NCI-H774 (cell line): Measurements from ENCODE around the gene PTPRN2.
"Not testable (repeated sequence)": the region's sequence is repeated elsewhere in the genome, so short reads cannot be mapped to it uniquely, and the experiment has no call there.

Experiments used
- DNase-seq: peaks from one replicate; lab custom pipeline; 2025; lab: John Stamatoyannopoulos, UW

PTPRN2 gene

DNA sequence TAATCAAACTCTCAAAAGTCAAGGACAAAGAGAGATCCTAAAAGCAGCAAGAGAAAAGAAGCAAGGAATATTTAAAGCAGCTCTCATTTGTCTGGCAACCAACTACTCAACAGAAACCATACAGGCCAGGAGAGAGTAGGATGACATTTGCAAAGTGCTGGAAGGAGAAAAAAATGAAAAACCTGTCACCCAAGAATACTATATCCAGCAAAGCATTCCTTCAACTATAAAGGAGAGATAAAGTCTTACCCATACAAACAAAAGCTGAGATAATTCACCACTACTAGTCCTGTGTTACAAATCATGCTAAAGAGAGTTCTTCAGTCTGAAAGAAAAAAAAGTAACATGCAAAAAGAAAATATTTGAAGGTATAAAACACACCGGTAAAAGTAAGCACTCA lies 357.7 kb downstream of the PTPRN2 start:
- no peak for DNase-seq

DNA sequence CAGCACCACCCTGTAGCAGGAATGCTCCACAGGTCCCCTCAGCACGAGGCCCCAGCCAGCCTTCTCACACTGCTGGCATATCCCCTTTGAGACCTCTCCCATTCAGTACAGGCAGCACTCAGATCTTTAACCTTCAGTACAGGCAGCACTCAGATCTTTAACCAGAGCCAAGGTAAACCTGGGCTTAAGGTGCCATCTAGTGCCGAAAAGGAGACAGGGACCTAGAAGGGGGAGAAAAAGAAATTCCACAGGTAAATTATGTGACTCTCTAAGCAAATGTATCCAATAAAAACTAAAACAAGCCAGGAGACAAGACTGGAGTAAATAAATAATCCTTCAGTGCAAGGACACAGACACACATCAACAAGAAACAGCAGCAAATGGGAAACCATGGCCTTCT lies 358.6 kb downstream of the PTPRN2 start:
- no peak for DNase-seq

DNA sequence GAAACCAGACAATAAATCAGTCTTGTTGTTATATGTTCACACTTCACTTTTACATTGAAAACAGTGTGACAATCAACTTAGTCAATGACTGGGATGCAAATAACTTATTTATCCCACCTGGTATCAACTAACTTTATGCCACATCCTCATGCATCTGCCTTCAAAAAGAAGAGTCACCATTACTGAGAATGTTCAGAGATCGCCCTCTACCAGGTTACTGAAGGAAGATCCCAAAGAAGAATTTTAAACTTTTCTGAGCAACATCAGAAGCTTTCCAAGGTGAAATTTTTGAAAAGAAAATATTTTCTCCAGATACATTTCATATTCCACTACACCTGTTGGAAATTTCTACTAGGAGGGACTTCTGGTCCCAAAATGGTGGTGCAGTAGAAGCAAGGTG lies 359.5 kb downstream of the PTPRN2 start:
- no peak for DNase-seq

- DNase-seq: no peak
Measured at GRCh38 chr7:158227258-158227984, 360.2 kb downstream of the PTPRN2 start.

- no peak for DNase-seq
Measured at GRCh38 chr7:158216198-158216597, 371.4 kb downstream of the PTPRN2 start.

DNA sequence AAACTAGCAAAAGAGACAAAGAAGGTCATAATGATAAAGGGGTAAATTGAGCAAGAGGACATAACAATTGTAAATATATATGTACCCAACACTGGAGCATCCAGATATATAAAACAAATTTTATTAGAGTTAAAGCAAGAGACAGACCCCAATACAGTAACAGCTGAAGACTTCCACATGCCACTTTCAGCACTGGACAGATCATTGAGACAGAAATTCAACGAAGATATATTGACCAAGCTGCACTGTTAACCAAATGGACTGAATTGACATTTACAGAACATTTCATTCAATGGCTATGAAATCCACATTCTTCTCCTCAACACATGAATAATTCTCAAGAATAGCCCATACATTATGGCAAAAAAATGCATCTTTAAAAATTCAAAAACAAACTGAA lies 378.2 kb downstream of the PTPRN2 start:
- no peak for DNase-seq

DNA sequence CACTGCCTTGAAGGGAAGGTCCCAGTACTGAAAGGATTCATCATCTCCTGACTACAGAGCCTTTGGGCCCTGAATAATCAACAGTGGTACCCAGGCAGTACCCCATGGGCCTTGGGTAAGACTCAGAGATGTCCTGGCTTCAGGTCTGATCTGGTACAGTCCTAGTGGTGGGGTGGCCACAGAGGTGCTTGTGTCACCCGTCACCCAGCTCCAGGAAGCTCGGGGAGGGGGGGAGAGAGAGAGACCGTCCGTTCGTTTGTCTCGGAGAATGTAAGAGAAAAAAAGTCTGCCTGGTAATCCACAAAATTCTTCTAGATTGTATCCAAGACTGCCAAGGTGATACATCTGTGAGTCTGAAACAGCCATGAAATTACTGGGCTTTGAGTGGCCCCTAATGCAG lies 381.3 kb downstream of the PTPRN2 start:
- no peak for DNase-seq

- DNase-seq: no peak
Measured at GRCh38 chr7:158204453-158204852, 383.2 kb downstream of the PTPRN2 start.

DNA sequence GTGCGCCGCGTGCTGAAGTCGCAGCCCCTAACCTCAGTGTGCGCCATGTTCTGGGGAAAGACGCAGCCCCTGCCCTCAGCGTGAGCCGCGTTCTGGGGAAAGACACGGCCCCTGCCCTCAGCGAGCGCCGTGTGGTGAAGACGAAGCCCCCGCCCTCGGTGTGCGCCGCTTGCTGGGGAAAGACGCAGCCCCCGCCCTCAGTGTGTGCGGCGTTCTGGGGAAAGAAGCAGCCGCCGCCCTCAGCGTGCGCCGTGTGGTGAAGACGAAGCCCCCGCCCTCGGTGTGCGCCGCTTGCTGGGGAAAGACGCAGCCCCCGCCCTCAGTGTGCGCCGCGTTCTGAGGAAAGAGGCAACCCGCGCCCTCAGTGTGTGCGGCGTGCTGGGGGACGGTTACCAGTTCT lies 383.7 kb downstream of the PTPRN2 start:
- DNase-seq: not testable (repeated sequence)

- no peak for DNase-seq
Measured at GRCh38 chr7:158194365-158194900, 393.2 kb downstream of the PTPRN2 start.

DNA sequence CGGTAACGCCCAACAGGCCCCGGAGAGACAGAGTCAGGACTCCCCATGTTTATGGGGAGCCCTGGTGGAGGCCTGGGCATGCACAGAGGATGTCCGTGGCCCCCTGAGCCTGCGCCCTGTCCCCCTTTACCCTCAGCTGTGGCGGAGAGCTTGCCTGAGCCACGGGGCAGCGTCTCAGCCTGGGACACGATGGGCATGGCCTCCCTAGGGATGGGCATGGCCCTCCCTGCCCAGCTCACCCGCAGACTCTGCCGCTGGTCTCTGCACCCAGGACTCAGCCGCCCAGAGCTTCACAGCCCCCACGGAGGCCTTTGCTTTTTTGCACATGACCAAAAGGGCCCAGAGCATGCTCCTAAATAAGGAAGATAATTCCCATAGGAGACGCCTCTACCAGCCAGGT lies 394.2 kb downstream of the PTPRN2 start:
- DNase-seq: no peak

DNA sequence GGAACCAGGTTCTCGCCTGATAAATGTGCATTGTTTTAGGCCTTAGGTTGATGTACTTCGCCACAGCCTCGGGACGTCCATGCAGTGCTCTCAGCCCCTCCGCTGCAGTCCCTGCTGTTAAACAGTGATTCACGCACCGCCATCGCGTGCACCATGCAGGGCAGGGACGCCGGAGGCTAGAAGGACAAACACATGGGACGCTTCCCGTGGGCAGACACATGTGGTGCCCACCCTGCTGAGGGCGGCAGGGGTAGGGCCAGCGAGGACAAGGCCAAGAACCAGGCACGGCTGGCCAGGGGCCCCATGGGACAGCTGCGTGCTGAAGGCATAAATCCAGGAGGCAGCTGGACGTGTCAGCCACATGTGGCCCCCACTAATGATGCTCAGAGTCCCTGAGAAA lies 394.7 kb downstream of the PTPRN2 start:
- no peak for DNase-seq

GRCh38 chr7:158192184-158192835 lies 395.3 kb downstream of the PTPRN2 start:
- no peak for DNase-seq

DNA sequence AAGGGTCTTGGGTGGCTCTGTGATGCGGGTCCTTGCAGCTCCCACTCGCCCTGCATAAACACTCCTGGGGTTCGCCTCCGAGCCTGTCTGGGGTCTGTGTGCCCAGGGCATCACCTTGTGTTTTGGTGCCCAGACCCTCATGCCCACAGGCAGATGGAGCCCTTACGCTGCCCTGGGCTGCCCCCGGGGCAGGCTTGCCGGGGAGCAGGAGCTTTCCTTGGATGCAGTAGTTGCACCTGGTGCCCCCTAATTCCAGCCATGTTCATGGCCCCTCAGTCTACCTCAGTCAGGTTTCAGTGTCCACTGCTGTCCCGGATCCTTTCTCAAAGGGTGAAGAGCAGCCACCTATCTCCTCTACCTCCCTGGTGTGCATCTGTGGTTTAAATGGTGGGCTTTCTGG lies 396.0 kb downstream of the PTPRN2 start:
- DNase-seq: no peak

DNA sequence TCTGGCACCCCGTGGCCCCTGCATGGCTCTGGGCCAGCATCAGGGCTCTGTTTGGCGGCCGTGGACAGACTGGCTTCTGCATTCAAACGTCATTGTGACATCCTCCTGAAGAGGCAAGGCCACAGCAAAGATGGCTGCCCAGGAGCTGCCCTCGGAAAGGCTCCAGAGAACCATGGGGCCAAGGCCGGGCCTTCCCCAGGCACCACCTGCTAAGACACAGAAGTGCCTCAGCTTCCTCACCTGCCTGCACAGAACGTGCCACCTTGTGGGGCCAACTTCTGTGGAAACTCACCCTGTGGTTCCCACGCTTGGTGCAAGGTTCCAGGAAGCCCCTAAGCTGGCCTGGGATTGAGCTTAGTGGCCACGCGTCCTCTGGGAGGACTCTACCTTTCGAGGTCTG lies 396.9 kb downstream of the PTPRN2 start:
- DNase-seq: no peak

DNA sequence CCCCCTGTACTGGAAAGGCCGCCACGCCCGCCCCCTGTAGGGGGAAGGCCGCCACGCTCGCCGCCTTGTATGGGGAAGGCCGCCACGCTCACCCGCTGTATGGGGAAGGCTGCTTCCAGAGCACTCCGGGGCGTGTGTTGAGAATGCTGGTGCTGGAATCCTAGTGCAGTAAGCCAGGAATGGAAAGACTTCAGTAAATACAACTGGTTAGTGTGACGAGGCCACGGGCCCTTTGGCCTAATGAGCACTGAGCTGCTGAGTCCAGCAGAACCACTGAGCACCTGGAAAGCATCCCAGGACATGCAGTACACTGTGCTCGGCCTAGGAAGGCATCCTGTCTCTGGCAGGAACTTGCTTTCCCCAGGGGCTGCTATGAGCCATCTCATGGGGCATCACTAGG lies 398.9 kb downstream of the PTPRN2 start:
- DNase-seq: no peak

DNA sequence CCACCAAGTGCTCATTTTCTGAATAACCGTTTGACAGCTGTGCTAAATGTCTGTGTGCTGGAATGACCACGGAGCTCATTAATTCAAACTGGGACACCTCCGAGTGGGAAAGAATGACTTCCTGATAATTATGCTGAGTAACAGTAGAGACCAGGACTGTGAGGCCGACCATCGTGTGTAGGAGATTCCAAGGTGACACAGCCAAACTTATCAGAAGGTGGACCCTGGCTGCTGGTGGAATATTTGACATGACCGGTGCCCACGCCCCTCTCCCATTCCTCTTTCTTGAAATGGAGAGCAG lies 400.0 kb downstream of the PTPRN2 start:
- peak; percentile 37 for DNase-seq

DNA sequence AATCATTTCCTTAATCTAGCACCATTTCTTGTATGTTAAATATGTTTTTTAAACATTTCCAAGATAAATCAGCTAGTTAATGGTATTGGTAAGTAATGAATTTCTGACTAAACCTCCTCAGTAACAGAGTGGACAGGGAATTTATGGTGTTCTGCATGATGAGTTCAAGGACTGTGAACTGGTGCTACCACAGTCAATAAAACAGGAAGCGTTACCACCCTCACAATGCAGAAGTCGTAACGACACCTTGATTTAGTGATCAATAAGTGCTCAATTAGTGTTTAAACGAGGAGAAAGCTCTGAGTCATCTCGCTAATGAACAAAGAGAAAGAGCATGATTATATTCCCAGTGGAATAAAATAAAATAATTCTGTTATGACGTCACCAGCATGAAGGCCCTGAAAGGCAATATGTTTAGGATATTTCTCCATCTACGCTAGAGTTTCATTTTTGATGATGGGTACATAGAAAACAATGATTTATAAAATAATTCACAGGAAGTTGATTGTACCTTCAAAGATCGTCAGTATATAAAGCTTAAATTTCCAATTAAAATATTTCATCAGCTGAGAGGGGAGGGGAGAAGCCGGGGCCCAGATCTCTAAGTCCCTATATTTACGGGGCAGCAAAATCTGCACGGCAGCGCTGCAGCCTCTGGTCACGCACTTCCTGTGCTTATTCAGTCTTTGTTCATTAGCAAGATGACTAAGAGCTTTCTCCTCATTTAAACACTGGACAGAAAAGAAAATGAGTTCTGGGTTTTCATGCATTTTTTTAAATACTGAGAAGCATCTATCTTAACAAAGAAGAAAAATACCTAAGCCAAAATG lies 400.5 kb downstream of the PTPRN2 start:
- DNase-seq: peak; percentile 11

DNA sequence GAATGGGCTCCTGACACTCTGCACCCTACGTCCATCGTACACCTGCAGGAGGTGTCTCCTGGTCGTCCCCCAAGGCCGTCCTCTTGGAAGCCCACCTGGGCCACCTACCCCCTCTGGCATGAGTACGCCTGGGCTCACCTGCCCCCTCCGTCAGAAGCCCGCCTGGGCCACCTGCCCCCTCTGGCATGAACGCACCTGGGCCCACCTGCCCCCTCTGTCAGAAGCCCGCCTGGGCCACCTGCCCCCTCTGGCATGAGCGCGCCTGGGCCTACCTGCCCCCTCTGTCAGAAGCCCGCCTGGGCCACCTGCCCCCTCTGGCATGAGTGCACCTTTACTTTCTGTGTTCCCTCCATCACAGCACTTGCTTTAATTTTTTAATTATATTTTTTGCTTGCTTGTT lies 401.2 kb downstream of the PTPRN2 start:
- no peak for DNase-seq

- DNase-seq: no peak
Measured at GRCh38 chr7:158185653-158186052, 402.0 kb downstream of the PTPRN2 start.

GRCh38 chr7:158183431-158183830 lies 404.2 kb downstream of the PTPRN2 start:
- DNase-seq: no peak

GRCh38 chr7:158176561-158177173 lies 411.0 kb downstream of the PTPRN2 start:
- no peak for DNase-seq

DNA sequence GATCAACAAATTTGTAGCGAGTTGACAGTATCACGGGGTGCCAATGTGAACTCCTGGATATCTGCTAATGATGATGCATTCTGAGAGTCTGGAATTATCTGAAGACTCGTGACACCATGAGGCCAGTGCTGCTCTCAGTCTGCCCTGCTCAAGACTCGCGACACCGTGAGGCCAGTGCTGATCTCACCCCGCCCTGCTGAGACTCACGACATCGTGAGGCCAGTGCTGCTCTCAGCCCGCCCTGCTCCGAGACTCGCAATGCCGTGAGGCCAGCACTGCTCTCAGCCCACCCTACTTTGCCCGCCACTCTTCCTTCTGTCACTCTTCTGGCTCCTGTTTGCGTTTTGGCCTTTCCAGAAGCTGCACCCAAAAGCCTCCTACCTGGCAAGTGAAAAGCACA lies 411.8 kb downstream of the PTPRN2 start:
- DNase-seq: no peak
